ENCODE measurements around the gene PPM1L.

Gene PPM1L

GRCh38 chr3:161070252-161070930 lies 314.4 kb downstream of the PPM1L start:
- no peak for DNase-seq (ENCODE audit: extremely low read depth, insufficient read length)
- no peaks in the 10 kb centered on the region for H3K36me3 ChIP-seq (ENCODE audit: control insufficient read depth, insufficient read depth, low read length)
- no peak for TF ChIP-seq CTCF (IDR thresholded peaks at IDR 0.05; ENCODE audit: insufficient read depth, low read length, poor library complexity, severe bottlenecking)
- H3K27me3 ChIP-seq (replicated peaks; ENCODE audit: control insufficient read depth, insufficient read depth, low read length) = no peaks in the 10 kb centered on the region
- no peak overlapping the region for H3K4me3 ChIP-seq (replicated peaks; ENCODE audit: low read depth, low read length)

DNA sequence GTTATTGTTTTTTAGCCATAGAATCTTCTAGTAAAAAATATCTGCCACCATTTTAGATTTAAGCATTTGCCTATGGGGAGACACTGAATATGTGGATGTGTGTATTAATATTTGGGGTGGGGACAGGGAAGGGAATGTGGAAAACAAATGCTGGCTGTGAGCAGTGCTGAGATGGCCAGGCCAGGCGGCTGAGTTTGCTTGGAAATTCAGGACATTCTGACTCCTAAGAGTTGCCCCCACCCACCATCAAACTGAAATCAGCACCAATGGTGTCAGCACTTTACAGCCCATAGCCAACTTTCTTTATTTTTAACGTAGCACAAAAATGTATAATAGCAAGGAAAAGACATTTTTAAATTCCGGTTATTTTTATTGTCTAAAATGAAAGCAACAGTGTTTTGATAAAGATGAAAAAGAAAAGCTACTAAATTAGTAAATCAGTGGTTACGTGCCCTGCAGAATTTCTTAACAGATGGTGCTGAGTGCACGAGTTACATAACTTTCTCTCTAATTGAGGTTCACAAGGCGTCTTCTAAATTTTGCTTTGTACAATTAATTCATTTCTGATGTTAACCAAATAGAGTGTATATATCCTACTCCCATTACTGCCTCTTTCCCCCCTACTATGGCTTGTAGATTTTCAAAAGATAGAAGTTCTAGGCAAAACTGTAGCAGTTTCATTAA lies 315.1 kb downstream of the PPM1L start:
- no peak for TF ChIP-seq CTCF (IDR thresholded peaks at IDR 0.05; ENCODE audit: insufficient read depth, low read length, poor library complexity, severe bottlenecking)
- no peak for DNase-seq (ENCODE audit: extremely low read depth, insufficient read length)
- Histone ChIP-seq H3K36me3 (ENCODE audit: control insufficient read depth, insufficient read depth, low read length) (no peaks in the 10 kb centered on the region), H3K4me3 (replicated peaks; ENCODE audit: low read depth, low read length) (no peak overlapping the region), H3K27me3 (replicated peaks; ENCODE audit: control insufficient read depth, insufficient read depth, low read length) (no peaks in the 10 kb centered on the region)

GRCh38 chr3:161072211-161072621 lies 316.2 kb downstream of the PPM1L start:
- no peak for TF ChIP-seq CTCF (IDR thresholded peaks at IDR 0.05; ENCODE audit: insufficient read depth, low read length, poor library complexity, severe bottlenecking)
- no peak for DNase-seq (ENCODE audit: extremely low read depth, insufficient read length)
- Histone ChIP-seq H3K4me3 (replicated peaks; ENCODE audit: low read depth, low read length) (no peak overlapping the region), H3K36me3 (ENCODE audit: control insufficient read depth, insufficient read depth, low read length) (no peaks in the 10 kb centered on the region), H3K27me3 (replicated peaks; ENCODE audit: control insufficient read depth, insufficient read depth, low read length) (no peaks in the 10 kb centered on the region)

DNA sequence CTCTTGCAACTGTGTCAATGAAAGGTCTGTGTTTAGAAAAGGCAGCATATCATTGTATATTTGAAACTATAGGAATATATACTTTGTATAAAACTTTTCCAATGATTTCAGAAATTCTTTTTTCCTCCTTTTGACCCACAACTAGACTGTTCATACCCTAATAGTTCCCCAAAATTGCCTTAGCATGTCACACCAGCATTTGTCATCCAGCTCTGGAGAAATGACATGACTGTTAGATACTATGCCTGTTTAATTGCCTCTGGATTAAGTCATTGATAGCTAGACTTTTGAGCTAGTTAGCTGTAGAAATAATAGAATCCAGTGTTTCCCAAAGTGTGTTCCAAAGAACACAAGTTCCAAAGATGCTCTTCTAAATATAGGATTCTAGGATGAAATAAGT lies 316.7 kb downstream of the PPM1L start:
- TF ChIP-seq CTCF (IDR thresholded peaks at IDR 0.05; ENCODE audit: insufficient read depth, low read length, poor library complexity, severe bottlenecking) = no peak
- H3K27me3 ChIP-seq (replicated peaks; ENCODE audit: control insufficient read depth, insufficient read depth, low read length) = no peaks in the 10 kb centered on the region
- no peaks in the 10 kb centered on the region for H3K36me3 ChIP-seq (ENCODE audit: control insufficient read depth, insufficient read depth, low read length)
- no peak for DNase-seq (ENCODE audit: extremely low read depth, insufficient read length)
- no peak overlapping the region for H3K4me3 ChIP-seq (replicated peaks; ENCODE audit: low read depth, low read length)

- TF ChIP-seq CTCF (IDR thresholded peaks at IDR 0.05; ENCODE audit: insufficient read depth, low read length, poor library complexity, severe bottlenecking) = no peak
- Histone ChIP-seq H3K36me3 (ENCODE audit: control insufficient read depth, insufficient read depth, low read length) (no peaks in the 10 kb centered on the region), H3K27me3 (replicated peaks; ENCODE audit: control insufficient read depth, insufficient read depth, low read length) (no peaks in the 10 kb centered on the region), H3K4me3 (replicated peaks; ENCODE audit: low read depth, low read length) (no peak overlapping the region)
- no peak for DNase-seq (ENCODE audit: extremely low read depth, insufficient read length)
Observed at GRCh38 chr3:161073181-161073580, 317.1 kb downstream of the PPM1L start.
